ENCODE results near the gene ID2.
"Not testable (repeated sequence)": the region's sequence is repeated elsewhere in the genome, so short reads cannot be mapped to it uniquely, and the experiment has no call there.

Gene ID2

DNA sequence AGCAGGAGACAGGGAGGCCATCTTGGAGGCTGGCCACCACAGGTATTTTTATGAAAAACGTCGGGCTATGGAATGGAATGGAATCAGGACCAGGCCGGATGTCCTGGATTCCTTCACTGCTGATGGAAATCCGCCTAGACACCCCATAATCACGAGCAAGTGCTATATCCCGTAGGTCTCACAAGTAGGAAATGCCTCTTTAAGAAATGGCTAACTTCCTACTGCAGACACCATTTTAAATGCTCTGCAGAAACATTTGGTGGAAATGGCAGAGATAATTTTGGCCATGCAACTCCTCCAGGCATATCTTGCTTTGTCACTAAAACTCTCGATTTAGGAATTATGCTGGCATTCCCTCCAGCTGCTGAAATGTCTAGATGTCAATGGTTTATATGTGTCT, 18.0 kb downstream of the ID2 start:
- Mint-ChIP-seq H3K9me3 (no peaks in the 10 kb centered on the region), H3K4me1 (ENCODE audit: low read depth) (no peaks in the 10 kb centered on the region), H3K4me3 (no peak overlapping the region), H3K27me3 (peaks cover 2% of the 10 kb centered on the region), H3K27ac (no peak overlapping the region), H3K36me3 (ENCODE audit: low read depth) (no peaks in the 10 kb centered on the region)
- intact Hi-C loops (cut with micrococcal nuclease): no loop called here

DNA sequence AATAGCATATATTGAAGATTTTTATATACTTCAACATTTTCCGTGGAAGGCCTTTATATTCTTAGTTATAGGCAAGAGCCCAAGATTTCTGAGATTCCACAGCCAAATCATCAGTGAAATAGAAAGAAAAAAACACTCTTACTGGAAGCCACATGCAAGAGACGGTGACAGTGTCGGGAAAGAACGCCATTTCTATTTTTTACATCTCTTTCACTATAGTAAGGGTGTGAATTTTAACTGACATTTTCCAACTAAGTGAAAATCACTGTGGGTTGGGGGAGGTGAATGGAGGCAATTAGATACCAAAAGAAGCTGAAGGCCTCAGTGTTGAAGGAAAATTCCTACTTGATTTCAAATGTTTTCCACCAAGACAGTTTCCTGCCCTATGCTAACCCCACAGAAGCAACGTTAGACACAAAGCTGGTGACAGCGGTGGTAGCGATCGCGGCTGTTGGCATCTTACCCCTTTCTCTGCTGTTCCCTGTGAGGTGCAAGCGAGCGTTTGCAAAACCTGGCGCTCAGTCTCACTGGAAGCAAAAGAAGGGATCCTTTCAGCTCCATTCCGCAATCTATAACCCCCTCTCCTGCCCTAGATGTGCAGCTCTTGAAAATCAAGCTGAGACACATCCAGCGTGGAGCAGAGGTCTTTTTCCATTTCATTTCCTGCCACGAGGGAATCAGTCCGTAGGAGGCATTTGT, 20.0 kb downstream of the ID2 start:
- Mint-ChIP-seq H3K4me3 (no peak overlapping the region), H3K36me3 (ENCODE audit: low read depth) (no peaks in the 10 kb centered on the region), H3K27ac (no peak overlapping the region)

DNA sequence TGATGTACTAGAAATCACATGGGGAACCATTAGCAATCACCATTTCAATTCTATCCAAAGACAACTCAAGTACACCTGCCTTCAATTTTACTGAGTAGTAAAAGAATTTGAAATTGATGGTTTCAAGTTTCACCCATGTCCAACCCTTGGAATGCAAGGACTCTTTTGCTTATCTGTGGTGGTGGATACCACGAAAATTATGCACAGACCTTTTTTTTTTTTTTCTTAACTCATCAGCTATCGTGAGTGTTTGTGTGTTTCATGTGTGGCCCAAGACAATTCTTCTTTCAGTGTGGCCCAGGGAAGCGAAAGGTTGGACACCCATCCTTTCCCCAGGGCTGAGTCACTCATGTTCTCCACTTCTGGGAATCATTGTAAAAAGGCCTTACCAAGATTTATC, 23.1 kb downstream of the ID2 start:
- no peaks in the 10 kb centered on the region for H3K36me3 Mint-ChIP-seq (ENCODE audit: low read depth)
- peaks cover 5% of the 10 kb centered on the region for H3K27me3 Mint-ChIP-seq
- peaks cover 18% of the 10 kb centered on the region for H3K9me3 Mint-ChIP-seq
- H3K27ac Mint-ChIP-seq: no peak overlapping the region
- intact Hi-C loops (cut with micrococcal nuclease): no loop called here
- no peak overlapping the region for H3K4me3 Mint-ChIP-seq
- no peaks in the 10 kb centered on the region for H3K4me1 Mint-ChIP-seq (ENCODE audit: low read depth)

More for the DNA sequence above, 20.0 kb downstream of the ID2 start:
- H3K9me3 Mint-ChIP-seq: peaks cover 5% of the 10 kb centered on the region
- intact Hi-C loops (cut with micrococcal nuclease): no loop called here
- no peaks in the 10 kb centered on the region for H3K4me1 Mint-ChIP-seq (ENCODE audit: low read depth)
- H3K27me3 Mint-ChIP-seq: peaks cover under 1% of the 10 kb centered on the region

DNA sequence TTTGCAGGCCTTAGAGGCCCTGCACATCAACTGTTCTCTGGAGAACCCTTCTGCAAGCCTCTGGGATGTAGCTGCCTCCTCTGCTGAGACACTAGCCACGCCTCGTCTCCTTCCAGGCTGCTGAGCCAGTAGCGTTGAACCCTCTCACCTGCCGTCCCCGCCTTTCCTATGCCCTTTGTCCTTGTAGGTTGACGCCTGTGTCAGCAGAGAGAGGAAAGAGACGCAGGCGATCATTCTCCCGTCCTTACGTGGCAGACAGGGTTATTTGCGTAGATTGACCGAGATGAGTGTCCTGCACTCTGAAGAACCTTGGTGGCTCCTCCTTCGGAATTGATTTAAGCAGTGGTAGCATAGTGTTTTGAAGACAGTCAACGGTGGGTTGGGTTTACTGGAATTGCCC, 27.8 kb downstream of the ID2 start:
- Mint-ChIP-seq H3K36me3 (ENCODE audit: low read depth) (no peaks in the 10 kb centered on the region), H3K9me3 (peaks cover 21% of the 10 kb centered on the region), H3K27ac (no peak overlapping the region), H3K4me3 (no peak overlapping the region), H3K27me3 (peaks cover 5% of the 10 kb centered on the region), H3K4me1 (ENCODE audit: low read depth) (no peaks in the 10 kb centered on the region)
- intact Hi-C loops (cut with micrococcal nuclease): no loop called here

DNA sequence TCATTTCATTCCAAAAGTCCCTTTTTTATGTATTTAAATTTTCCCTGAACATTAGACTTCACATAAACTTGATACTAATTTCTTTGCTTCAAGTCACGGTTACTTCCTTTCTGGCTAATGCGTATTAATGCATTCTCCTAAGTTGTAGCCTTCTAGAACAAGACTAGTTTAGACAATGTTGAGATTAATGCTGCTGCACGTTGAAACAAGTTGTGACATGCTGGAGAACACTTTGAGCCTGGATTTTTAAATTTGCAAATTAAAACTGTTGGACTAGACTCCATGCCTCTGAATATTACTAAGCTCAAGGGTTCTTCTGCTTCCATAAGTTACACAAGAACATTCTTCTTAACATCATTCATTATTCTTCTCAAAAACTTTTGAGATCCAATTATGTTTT, 29.1 kb downstream of the ID2 start:
- H3K9me3 Mint-ChIP-seq: peaks cover 32% of the 10 kb centered on the region
- H3K4me1 Mint-ChIP-seq (ENCODE audit: low read depth): no peaks in the 10 kb centered on the region
- H3K27ac Mint-ChIP-seq: no peak overlapping the region
- intact Hi-C loops (cut with micrococcal nuclease): no loop called here
- no peak overlapping the region for H3K4me3 Mint-ChIP-seq
- H3K27me3 Mint-ChIP-seq: peaks cover 5% of the 10 kb centered on the region
- H3K36me3 Mint-ChIP-seq (ENCODE audit: low read depth): no peaks in the 10 kb centered on the region

DNA sequence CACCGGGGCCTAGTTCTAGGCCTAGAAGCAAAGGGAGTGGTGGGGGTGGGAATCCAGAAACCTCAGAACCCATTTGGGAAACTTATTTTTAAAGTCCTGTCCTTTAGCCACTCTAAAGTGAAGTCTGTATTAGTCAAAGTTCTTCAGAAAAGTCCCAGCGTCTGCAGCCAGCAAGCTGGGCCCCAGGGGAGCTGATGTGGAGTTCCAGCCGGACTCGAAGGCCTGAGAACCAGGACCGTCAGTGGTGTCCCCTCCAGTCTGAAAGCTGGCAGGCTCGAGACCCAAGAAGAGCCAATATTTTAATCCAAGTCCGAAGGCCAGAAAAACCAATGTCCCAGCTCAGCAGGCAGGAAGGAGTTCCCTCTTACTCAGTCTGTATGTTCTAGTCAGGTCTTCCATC, 32.4 kb downstream of the ID2 start:
- Mint-ChIP-seq H3K27me3 (peaks cover 1% of the 10 kb centered on the region), H3K4me1 (ENCODE audit: low read depth) (no peaks in the 10 kb centered on the region), H3K27ac (no peak overlapping the region), H3K9me3 (peaks cover 25% of the 10 kb centered on the region), H3K36me3 (ENCODE audit: low read depth) (no peaks in the 10 kb centered on the region), H3K4me3 (no peak overlapping the region)
- intact Hi-C loops (cut with micrococcal nuclease): no loop called here

DNA sequence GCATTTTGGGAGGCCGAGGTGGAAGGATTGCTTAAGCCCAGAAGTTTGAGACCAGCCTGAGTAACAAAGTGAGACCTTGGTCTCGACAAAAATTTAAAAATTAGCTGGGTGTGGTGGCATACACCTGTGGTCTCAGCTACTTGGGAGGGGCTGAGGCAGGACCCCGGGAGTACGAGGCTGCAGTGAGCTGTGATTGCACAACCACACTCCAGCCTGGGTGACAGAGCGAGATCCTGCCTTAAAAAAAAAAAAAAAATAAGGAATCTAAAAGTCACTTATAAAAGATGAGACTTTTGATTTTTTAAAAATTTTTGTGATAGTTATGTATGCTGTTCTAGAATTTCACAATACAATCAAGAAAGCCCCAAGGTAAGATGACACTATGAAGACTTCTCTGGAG, 33.1 kb downstream of the ID2 start:
- H3K27me3 Mint-ChIP-seq: peaks cover 1% of the 10 kb centered on the region
- no peak overlapping the region for H3K4me3 Mint-ChIP-seq
- no peaks in the 10 kb centered on the region for H3K36me3 Mint-ChIP-seq (ENCODE audit: low read depth)
- no peak overlapping the region for H3K27ac Mint-ChIP-seq
- H3K9me3 Mint-ChIP-seq: peaks cover 25% of the 10 kb centered on the region
- no peaks in the 10 kb centered on the region for H3K4me1 Mint-ChIP-seq (ENCODE audit: low read depth)
- intact Hi-C loops (cut with micrococcal nuclease): no loop called here

DNA sequence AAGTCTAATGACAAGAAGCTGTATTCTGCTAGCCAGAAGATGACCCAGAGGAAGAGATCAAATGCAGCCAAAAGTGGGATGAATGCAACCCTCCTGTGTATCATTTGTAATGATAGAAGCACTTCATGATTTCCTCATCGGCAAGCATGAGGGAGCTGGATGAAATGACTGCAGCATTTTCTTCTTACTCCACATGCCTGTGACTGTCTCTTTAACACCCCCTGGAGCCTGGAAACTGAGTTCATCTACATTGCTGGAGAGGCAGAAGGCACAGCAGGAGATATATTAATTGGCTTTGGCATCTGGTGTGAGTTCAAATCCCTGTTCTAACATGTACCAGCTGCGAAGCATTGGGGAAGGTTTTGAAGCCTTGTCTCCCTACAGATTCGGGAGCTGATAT, 37.7 kb downstream of the ID2 start:
- intact Hi-C loops (cut with micrococcal nuclease): no loop called here
- Mint-ChIP-seq H3K36me3 (ENCODE audit: low read depth) (no peaks in the 10 kb centered on the region), H3K27ac (no peak overlapping the region), H3K4me1 (ENCODE audit: low read depth) (no peaks in the 10 kb centered on the region), H3K9me3 (peaks cover 22% of the 10 kb centered on the region), H3K27me3 (peaks cover 5% of the 10 kb centered on the region), H3K4me3 (no peak overlapping the region)

DNA sequence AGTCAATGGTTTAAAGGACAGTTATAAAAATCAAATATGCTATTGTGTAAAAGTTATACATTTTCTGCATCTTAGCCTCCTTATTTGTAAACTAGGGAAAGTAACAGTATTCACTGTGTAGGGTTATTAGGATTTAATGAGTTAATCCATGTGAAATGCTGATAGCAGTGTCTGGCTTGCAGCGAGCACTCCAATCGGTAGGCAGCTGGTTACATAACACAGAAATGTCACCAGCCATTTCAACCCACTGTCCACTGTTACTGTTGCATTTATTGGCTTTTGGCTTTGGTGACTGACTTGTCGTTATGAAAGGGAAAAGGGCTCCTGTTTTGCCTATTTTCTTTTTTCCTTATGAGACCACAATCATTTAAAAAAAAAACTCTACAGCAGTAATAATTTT, 38.9 kb downstream of the ID2 start:
- no peak overlapping the region for H3K4me3 Mint-ChIP-seq
- peaks cover 3% of the 10 kb centered on the region for H3K36me3 Mint-ChIP-seq (ENCODE audit: low read depth)
- peaks cover 13% of the 10 kb centered on the region for H3K9me3 Mint-ChIP-seq
- intact Hi-C loops (cut with micrococcal nuclease): no loop called here
- no peaks in the 10 kb centered on the region for H3K4me1 Mint-ChIP-seq (ENCODE audit: low read depth)
- no peak overlapping the region for H3K27ac Mint-ChIP-seq
- H3K27me3 Mint-ChIP-seq: peaks cover 5% of the 10 kb centered on the region

DNA sequence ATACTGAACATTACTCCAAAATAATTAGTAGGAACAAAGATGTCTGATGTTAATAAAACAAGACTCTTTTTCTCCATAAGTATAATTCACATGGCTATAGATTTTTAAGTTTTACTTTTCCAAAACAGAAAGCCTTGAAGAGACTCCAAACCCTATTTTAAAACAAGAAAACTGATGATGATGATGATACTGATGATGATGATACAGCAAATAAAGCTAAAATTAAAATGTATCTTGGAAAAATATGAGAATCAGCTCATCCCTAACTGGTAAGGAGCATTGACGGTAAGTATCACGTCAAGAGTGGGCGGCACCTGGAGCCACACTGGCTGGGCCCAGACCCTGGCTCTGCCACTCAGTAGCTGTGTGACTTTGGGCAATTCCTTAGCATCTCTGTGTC, 39.6 kb downstream of the ID2 start:
- H3K36me3 Mint-ChIP-seq (ENCODE audit: low read depth): peaks cover 9% of the 10 kb centered on the region
- no peak overlapping the region for H3K27ac Mint-ChIP-seq

DNA sequence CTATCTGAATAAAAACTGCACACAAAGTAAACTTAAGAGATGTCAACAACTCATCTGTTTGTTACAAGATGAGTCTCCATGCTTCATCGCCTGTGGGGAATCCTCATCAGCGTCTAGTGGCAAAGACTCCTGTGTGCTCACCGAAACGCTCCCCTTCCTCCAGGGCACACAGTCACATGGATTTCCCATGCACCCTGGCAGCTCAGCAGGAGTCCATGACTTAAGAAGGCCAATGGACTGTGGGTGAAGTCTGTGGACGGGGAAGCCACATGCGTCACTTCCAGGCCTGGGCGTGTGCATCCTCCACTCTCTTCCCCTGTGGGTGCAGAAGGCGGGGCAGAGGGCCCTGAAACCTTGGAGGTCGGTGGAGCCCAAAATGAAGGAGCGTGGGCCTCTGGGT, 41.1 kb downstream of the ID2 start:
- no peaks in the 10 kb centered on the region for H3K4me1 Mint-ChIP-seq (ENCODE audit: low read depth)
- intact Hi-C loops (cut with micrococcal nuclease): no loop called here
- peaks cover 3% of the 10 kb centered on the region for H3K27me3 Mint-ChIP-seq
- no peak overlapping the region for H3K27ac Mint-ChIP-seq
- H3K36me3 Mint-ChIP-seq (ENCODE audit: low read depth): peaks cover 19% of the 10 kb centered on the region
- H3K9me3 Mint-ChIP-seq: no peaks in the 10 kb centered on the region
- H3K4me3 Mint-ChIP-seq: no peak overlapping the region

More for the DNA sequence above, 39.6 kb downstream of the ID2 start:
- Mint-ChIP-seq H3K4me1 (ENCODE audit: low read depth) (no peaks in the 10 kb centered on the region), H3K9me3 (peaks cover 6% of the 10 kb centered on the region), H3K4me3 (no peak overlapping the region), H3K27me3 (peaks cover 5% of the 10 kb centered on the region)
- intact Hi-C loops (cut with micrococcal nuclease): no loop called here

DNA sequence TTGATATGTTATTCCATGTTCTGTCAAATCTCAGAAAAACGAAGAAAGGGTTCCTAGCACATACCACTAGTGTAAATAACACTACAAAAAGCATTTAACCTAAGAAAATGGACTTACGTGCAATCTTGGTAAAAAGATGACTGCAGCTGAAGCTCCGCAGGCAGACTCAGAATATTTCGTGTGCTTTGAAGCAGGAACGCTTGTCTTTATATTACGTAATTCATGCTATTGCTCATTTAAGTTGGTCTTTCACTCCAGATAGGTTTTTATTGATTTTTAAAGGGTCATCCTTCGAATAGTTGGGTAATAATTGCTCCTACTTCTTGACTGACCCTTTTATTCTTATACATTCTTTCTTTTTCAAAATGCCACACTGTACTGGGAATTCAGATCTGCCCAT, 44.0 kb downstream of the ID2 start:
- Mint-ChIP-seq H3K27me3 (no peaks in the 10 kb centered on the region), H3K27ac (no peak overlapping the region), H3K4me1 (ENCODE audit: low read depth) (no peaks in the 10 kb centered on the region), H3K36me3 (ENCODE audit: low read depth) (peaks cover 47% of the 10 kb centered on the region), H3K9me3 (no peaks in the 10 kb centered on the region), H3K4me3 (no peak overlapping the region)
- intact Hi-C loops (cut with micrococcal nuclease): no loop called here

DNA sequence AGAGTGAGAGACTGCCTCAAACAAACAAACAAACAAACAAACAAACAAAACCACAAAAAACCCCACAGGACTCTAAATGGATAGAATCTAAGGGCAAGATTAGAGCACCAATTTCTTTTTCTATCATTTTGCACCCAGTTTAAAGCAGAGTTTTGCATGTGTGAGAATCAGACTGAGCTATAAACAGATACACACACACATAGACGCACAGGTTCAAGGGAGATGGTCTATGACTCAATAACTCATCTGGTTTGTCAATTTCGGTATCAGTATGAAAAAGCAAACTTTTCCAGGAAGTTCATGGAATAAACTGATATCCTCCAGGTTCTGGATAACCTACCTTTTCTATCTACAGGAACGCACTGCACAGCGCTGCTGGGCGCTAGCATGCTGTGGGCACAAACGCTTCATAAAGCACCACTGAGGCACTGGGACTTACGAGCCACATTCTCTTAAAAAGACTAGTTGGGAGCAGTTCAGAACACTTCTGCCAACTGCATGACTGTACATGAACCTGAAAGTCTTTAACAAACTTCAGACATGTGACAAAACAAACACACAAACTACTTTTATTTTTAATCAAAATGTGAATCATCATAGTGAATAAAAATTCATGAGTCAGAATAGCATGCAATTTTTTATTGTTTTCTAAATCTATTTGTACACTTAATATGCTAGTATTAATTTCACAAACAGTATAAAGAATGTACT, 46.6 kb downstream of the ID2 start:
- Mint-ChIP-seq H3K4me1 (ENCODE audit: low read depth) (no peaks in the 10 kb centered on the region), H3K4me3 (no peak overlapping the region), H3K27me3 (no peaks in the 10 kb centered on the region), H3K9me3 (no peaks in the 10 kb centered on the region), H3K36me3 (ENCODE audit: low read depth) (peaks cover 74% of the 10 kb centered on the region), H3K27ac (no peak overlapping the region)
- intact Hi-C loops (cut with micrococcal nuclease): no loop called here

DNA sequence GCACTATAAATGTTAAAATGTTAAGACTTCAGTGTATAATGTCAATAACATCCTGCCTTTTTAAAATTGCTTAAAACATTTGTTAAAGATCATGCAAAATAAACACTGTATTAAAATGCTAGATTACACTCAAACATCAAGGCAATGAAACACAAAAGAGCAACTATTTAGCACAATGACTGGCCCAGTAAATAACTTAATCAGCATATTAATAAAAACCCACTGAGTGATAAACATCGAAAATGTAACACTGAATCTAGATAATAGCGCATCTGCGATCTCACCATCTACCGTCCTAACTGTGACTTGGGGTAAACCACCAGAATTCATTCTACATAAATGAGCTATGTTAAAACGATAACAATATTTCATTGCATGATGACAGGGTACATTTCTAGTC, 47.2 kb downstream of the ID2 start:
- H3K9me3 Mint-ChIP-seq; intact Hi-C loops (cut with micrococcal nuclease); H3K4me3 Mint-ChIP-seq; H3K27me3 Mint-ChIP-seq; H3K27ac Mint-ChIP-seq; H3K4me1 Mint-ChIP-seq (ENCODE audit: low read depth): not testable (repeated sequence)
- H3K36me3 Mint-ChIP-seq (ENCODE audit: low read depth): peaks cover 80% of the 10 kb centered on the region

DNA sequence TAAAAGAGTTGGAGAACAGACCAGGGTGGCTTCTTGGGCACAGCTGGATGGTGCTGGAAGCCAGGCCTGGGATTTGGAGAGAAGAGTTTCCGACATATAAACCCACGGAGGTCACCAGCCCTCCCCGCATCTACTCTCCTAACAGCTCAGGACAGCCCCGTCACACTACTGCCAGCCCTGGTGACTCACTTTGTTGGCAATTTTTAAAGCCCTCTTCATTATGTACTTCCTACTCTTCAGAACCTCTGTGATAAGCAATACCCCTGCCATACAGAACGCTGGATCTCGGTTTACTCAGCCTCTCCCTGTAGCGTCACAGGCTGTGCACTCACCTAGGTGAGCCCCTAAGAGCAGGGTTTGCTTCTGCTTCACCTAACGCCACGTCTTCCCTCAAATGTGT, 48.1 kb downstream of the ID2 start:
- Mint-ChIP-seq H3K4me1 (ENCODE audit: low read depth) (no peaks in the 10 kb centered on the region), H3K27ac (no peak overlapping the region), H3K9me3 (no peaks in the 10 kb centered on the region), H3K27me3 (no peaks in the 10 kb centered on the region), H3K36me3 (ENCODE audit: low read depth) (peaks cover 88% of the 10 kb centered on the region), H3K4me3 (no peak overlapping the region)
- intact Hi-C loops (cut with micrococcal nuclease): no loop called here
